Measurements from ENCODE around the gene RBM44. TPM values are rescaled to one million over a fixed set of nuclear protein-coding genes. Genes with fewer than 3 reads are reported as not detected.

The RBM44 gene
- polyA plus RNA-seq, 1 donor from 2014 or later, result 2.5 TPM

DNA sequence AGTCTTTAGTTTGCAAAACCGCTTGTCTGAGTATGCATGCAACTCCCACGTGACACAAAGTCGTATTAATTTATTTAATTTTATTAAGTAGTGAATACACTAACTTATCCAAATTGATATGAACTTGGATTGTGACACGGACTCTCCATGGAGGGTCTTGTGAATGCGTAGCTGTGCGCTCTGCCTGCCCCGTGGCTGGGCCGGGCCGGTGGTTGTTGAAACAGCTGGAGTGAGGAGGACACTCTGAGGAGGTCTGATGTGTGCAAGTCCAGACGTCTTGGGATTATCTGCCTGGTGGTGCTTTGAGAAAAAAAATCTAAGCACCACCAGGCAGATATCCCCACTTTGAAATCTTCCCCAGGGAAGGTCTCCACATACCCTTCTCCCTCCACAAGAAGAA, 41.0 kb upstream of the RBM44 start:
- no peak overlapping the region for H3K27ac ChIP-seq (ENCODE audit: low read length)

DNA sequence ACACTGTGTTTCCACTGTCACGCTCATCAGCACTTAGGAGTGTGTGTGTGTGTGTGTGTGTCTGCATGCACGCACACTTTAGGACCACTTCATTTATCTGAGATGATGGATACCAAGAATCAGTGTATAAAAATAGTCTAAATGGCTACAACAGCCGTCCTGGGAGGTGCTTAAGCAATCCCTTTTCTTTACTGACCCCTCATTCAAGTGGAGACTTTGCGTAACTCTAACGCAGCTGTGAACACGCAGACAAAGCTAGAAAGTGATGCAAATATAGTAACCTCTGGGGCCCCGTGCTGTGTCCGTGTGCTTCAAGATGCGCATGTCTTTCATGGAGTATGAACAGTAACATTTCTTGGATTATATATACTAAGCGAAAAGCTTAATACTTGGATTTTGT, 40.4 kb upstream of the RBM44 start:
- H3K4me3 ChIP-seq (ENCODE audit: low read length), result no peak overlapping the region
- H3K9me3 ChIP-seq (ENCODE audit: low read length), result no peaks in the 10 kb centered on the region
- no peaks in the 10 kb centered on the region for H3K27me3 ChIP-seq (ENCODE audit: insufficient read depth, low read depth, low read length)
- H3K36me3 ChIP-seq (ENCODE audit: insufficient read depth, low read length), result peaks cover 9% of the 10 kb centered on the region
- H4K20me1 ChIP-seq (ENCODE audit: insufficient read depth), result no peaks in the 10 kb centered on the region
- no peaks in the 10 kb centered on the region for H3K79me2 ChIP-seq (replicated peaks; ENCODE audit: insufficient read depth, low read length)
- TF ChIP-seq POLR2AphosphoS5 (IDR thresholded peaks at IDR 0.05) (no peak), EZH2 (IDR thresholded peaks at IDR 0.05; ENCODE audit: borderline replicate concordance, insufficient read depth, low read length, poor library complexity, severe bottlenecking) (no peak), TAF1 (IDR thresholded peaks at IDR 0.05; ENCODE audit: low read depth) (no peak), RAD21 (conservative IDR thresholded peaks at IDR 0.05) (no peak), SMC3 (conservative IDR thresholded peaks at IDR 0.05; ENCODE audit: poor library complexity) (no peak), MXI1 (conservative IDR thresholded peaks at IDR 0.05; ENCODE audit: poor library complexity, severe bottlenecking) (no peak), EP300 (conservative IDR thresholded peaks at IDR 0.05; ENCODE audit: poor library complexity, severe bottlenecking) (no peak)
- TF ChIP-seq, protein P1, sequence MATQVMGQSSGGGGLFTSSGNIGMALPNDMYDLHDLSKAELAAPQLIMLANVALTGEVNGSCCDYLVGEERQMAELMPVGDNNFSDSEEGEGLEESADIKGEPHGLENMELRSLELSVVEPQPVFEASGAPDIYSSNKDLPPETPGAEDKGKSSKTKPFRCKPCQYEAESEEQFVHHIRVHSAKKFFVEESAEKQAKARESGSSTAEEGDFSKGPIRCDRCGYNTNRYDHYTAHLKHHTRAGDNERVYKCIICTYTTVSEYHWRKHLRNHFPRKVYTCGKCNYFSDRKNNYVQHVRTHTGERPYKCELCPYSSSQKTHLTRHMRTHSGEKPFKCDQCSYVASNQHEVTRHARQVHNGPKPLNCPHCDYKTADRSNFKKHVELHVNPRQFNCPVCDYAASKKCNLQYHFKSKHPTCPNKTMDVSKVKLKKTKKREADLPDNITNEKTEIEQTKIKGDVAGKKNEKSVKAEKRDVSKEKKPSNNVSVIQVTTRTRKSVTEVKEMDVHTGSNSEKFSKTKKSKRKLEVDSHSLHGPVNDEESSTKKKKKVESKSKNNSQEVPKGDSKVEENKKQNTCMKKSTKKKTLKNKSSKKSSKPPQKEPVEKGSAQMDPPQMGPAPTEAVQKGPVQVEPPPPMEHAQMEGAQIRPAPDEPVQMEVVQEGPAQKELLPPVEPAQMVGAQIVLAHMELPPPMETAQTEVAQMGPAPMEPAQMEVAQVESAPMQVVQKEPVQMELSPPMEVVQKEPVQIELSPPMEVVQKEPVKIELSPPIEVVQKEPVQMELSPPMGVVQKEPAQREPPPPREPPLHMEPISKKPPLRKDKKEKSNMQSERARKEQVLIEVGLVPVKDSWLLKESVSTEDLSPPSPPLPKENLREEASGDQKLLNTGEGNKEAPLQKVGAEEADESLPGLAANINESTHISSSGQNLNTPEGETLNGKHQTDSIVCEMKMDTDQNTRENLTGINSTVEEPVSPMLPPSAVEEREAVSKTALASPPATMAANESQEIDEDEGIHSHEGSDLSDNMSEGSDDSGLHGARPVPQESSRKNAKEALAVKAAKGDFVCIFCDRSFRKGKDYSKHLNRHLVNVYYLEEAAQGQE (IDR thresholded peaks at IDR 0.05; ENCODE audit: borderline replicate concordance), result no peak
- TF ChIP-seq, protein P2, sequence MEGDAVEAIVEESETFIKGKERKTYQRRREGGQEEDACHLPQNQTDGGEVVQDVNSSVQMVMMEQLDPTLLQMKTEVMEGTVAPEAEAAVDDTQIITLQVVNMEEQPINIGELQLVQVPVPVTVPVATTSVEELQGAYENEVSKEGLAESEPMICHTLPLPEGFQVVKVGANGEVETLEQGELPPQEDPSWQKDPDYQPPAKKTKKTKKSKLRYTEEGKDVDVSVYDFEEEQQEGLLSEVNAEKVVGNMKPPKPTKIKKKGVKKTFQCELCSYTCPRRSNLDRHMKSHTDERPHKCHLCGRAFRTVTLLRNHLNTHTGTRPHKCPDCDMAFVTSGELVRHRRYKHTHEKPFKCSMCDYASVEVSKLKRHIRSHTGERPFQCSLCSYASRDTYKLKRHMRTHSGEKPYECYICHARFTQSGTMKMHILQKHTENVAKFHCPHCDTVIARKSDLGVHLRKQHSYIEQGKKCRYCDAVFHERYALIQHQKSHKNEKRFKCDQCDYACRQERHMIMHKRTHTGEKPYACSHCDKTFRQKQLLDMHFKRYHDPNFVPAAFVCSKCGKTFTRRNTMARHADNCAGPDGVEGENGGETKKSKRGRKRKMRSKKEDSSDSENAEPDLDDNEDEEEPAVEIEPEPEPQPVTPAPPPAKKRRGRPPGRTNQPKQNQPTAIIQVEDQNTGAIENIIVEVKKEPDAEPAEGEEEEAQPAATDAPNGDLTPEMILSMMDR (IDR thresholded peaks at IDR 0.05; ENCODE audit: poor library complexity, severe bottlenecking), result no peak
- H2AFZ ChIP-seq (ENCODE audit: low read depth, low read length), result no peak overlapping the region
- H3K9me2 ChIP-seq (ENCODE audit: insufficient read depth, low read length), result no peaks in the 10 kb centered on the region
- H3K4me2 ChIP-seq (ENCODE audit: low read length), result no peak overlapping the region
- H3K27ac ChIP-seq (ENCODE audit: low read length), result no peak overlapping the region
- no peaks in the 10 kb centered on the region for H3F3A ChIP-seq (ENCODE audit: insufficient read depth, low read length, poor library complexity, severe bottlenecking)
- no peak overlapping the region for H3K9ac ChIP-seq (ENCODE audit: low read length)

More for the DNA sequence above, 41.0 kb upstream of the RBM44 start:
- Histone ChIP-seq H3K9ac (ENCODE audit: low read length) (no peak overlapping the region), H3K4me3 (ENCODE audit: low read length) (no peak overlapping the region), H3K36me3 (ENCODE audit: insufficient read depth, low read length) (peaks cover 9% of the 10 kb centered on the region), H3K9me3 (ENCODE audit: low read length) (no peaks in the 10 kb centered on the region), H4K20me1 (ENCODE audit: insufficient read depth) (no peaks in the 10 kb centered on the region), H2AFZ (ENCODE audit: low read depth, low read length) (no peak overlapping the region), H3F3A (ENCODE audit: insufficient read depth, low read length, poor library complexity, severe bottlenecking) (no peaks in the 10 kb centered on the region), H3K79me2 (replicated peaks; ENCODE audit: insufficient read depth, low read length) (no peaks in the 10 kb centered on the region), H3K9me2 (ENCODE audit: insufficient read depth, low read length) (no peaks in the 10 kb centered on the region), H3K27me3 (ENCODE audit: insufficient read depth, low read depth, low read length) (no peaks in the 10 kb centered on the region), H3K4me2 (ENCODE audit: low read length) (no peak overlapping the region)
- TF ChIP-seq SMC3 (conservative IDR thresholded peaks at IDR 0.05; ENCODE audit: poor library complexity) (no peak), TAF1 (IDR thresholded peaks at IDR 0.05; ENCODE audit: low read depth) (no peak), EZH2 (IDR thresholded peaks at IDR 0.05; ENCODE audit: borderline replicate concordance, insufficient read depth, low read length, poor library complexity, severe bottlenecking) (no peak), POLR2AphosphoS5 (IDR thresholded peaks at IDR 0.05) (no peak), RAD21 (conservative IDR thresholded peaks at IDR 0.05) (no peak), EP300 (conservative IDR thresholded peaks at IDR 0.05; ENCODE audit: poor library complexity, severe bottlenecking) (no peak), MXI1 (conservative IDR thresholded peaks at IDR 0.05; ENCODE audit: poor library complexity, severe bottlenecking) (no peak)
- TF ChIP-seq, protein P1 (IDR thresholded peaks at IDR 0.05; ENCODE audit: borderline replicate concordance), result no peak
- TF ChIP-seq, protein P2 (IDR thresholded peaks at IDR 0.05; ENCODE audit: poor library complexity, severe bottlenecking), result no peak

All from neural cell (in vitro differentiated cells).